Pancreas (tissue), 10 donors: ENCODE data around the gene CLIC1. TPM values are rescaled to one million over a fixed set of nuclear protein-coding genes. Genes with fewer than 3 reads are reported as not detected.

Experiments
- ATAC-seq, 4 donors: fragments of 200-7000 bp; cut with Tn5 transposase; one replicate each; pipeline versions ENCODE4 v1.8.0 to v1.9.1; 2020; ENCODE audit warnings: mild to moderate bottlenecking in 4 of 4, moderate library complexity in 4 of 4
- DNase-seq, 6 donors: peaks; one replicate each; pipeline ENCODE4 v3.0.0-alpha.2; 2020
- FAIRE-seq: peaks from 2 replicates; lab custom pipeline; 2012; peaks lifted over from hg19 to GRCh38; lab: Jason Lieb, UNC
- H3K27ac ChIP-seq, 4 donors: fragments of 200-600 bp; sonication (generic); 1 replicate in 3 of 4; 2 replicates in 1 of 4; pipeline versions ENCODE4 v1.5.0 to v1.8.0; 2020
- H3K27me3 ChIP-seq, 4 donors: fragments of 200-600 bp; one replicate each; pipeline ENCODE4 v1.8.0; 2021
- H3K36me3 ChIP-seq, 3 donors: fragments of 200-600 bp; sonication (generic) in 1 of 3; one replicate each; pipeline versions ENCODE4 v1.5.0 to v1.8.0; 2020 to 2021
- H3K4me1 ChIP-seq, 3 donors: fragments of 200-600 bp; one replicate each; pipeline ENCODE4 v1.8.0; 2021
- H3K4me3 ChIP-seq, 4 donors: fragments of 200-600 bp; sonication (generic) in 2 of 4; one replicate each; pipeline versions ENCODE4 v1.5.0 to v1.8.0; 2020 to 2021
- H3K9me3 ChIP-seq, 4 donors: fragments of 200-600 bp; one replicate each; pipeline ENCODE4 v1.8.0; 2021
- WGBS, 2 donors: extraction: QIAGEN DNeasy Blood & Tissue Kit; methylation state at CpG; one replicate each; pipeline ENCODE4 v1.1.7; 2013; 5-methylcytosine and 5-hydroxymethylcytosine counted together
- intact Hi-C, 3 donors: fragments of 100-400 bp; cut with DNase I; formaldehyde crosslinking; loops; one replicate each; pipeline versions ENCODE4 v1.11.1 to v1.14.2; 2022
- polyA plus RNA-seq, 2 donors: library from polyadenylated mRNA; stranded (reverse); fragments of 200-250 nt; gene quantifications; one replicate each; pipeline ENCODE4 v1.2.3, GENCODE V29; 2013
- total RNA-seq, 6 donors: library from RNA; stranded (reverse); fragmentation: NEBNext Ultra II Directional in 4 of 6; extraction: Animal tissue kit (Norgen Biotek cat#: 25700) in 4 of 6; gene quantifications; one replicate each; pipeline versions ENCODE4 v1.2.1 to v1.2.4, GENCODE V29; 2021 to 2023
- TF ChIP-seq, protein P1 (sequence below), 4 donors: fragments of 200-600 bp; sonication (generic) in 3 of 4; IDR thresholded peaks; one replicate each; pipeline versions ENCODE4 v1.5.0 to v1.8.0; 2021; ENCODE audit warnings: antibody characterized with exemption in 4 of 4
- donor health status: healthy with polysubstance abuse.
- donor health status: DM: no; HTN: no; CAD: no; lungs with moderate emphysema.
- donor health status: DM: no; HTN: no; CAD: no.
- donor health status: control.
- donor health status: control.
- donor health status: Bipolar disorder and iron deficiency.
- donor health status: DM: yes; HTN: yes; CAD: no.
- donor health status: DM: no; HTN: no; CAD: no.
- donor health status: DM: no; HTN: no; CAD: no.
- donor health status: DM: yes; HTN: yes; CAD: no.

CLIC1 gene
- total and polyA plus RNA-seq, 8 donors: 61.0 to 154 (median 87.6) TPM

- Histone ChIP-seq H3K4me3 (no peak overlapping the region), H3K4me1 (no peaks in the 10 kb centered on the region), H3K36me3 (peaks cover 6 to 17% (median 16%) of the 10 kb centered on the region in 3 donors), H3K27me3 (no peaks in the 10 kb centered on the region), H3K9me3 (no peaks in the 10 kb centered on the region), H3K27ac (no peak overlapping the region)
- 93 to 95% methylated on average over 9 of the region's 9 CpGs for WGBS, 2 donors
- DNase-seq: no peak
- intact Hi-C loops: no loop called here
- no peak for ATAC-seq
- no peak for FAIRE-seq
- TF ChIP-seq, protein P1, sequence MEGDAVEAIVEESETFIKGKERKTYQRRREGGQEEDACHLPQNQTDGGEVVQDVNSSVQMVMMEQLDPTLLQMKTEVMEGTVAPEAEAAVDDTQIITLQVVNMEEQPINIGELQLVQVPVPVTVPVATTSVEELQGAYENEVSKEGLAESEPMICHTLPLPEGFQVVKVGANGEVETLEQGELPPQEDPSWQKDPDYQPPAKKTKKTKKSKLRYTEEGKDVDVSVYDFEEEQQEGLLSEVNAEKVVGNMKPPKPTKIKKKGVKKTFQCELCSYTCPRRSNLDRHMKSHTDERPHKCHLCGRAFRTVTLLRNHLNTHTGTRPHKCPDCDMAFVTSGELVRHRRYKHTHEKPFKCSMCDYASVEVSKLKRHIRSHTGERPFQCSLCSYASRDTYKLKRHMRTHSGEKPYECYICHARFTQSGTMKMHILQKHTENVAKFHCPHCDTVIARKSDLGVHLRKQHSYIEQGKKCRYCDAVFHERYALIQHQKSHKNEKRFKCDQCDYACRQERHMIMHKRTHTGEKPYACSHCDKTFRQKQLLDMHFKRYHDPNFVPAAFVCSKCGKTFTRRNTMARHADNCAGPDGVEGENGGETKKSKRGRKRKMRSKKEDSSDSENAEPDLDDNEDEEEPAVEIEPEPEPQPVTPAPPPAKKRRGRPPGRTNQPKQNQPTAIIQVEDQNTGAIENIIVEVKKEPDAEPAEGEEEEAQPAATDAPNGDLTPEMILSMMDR (IDR thresholded peaks at IDR 0.05): no peak
These were observed 43.4 kb downstream of the CLIC1 start for GRCh38 chr6:31692886-31693285.

DNA sequence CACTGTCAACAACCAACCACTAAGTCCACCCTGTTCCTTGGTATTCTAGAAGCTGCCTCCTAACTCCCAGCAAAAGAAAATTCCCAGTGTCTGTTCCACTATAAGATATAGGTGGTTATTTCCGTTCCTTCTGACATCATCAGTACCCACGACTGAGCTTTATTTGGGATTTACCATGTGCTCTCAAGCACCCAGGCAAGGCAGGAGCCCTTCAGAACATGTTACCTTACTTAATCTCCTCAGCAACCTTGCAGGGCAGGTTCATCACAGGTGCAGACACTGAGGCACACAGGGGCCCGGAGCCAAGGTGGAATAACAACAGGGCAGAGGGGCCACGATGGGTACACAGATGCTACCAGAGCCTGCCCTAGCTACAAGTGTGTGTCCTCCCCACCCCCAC lies 44.0 kb downstream of the CLIC1 start:
- FAIRE-seq: no peak

DNA sequence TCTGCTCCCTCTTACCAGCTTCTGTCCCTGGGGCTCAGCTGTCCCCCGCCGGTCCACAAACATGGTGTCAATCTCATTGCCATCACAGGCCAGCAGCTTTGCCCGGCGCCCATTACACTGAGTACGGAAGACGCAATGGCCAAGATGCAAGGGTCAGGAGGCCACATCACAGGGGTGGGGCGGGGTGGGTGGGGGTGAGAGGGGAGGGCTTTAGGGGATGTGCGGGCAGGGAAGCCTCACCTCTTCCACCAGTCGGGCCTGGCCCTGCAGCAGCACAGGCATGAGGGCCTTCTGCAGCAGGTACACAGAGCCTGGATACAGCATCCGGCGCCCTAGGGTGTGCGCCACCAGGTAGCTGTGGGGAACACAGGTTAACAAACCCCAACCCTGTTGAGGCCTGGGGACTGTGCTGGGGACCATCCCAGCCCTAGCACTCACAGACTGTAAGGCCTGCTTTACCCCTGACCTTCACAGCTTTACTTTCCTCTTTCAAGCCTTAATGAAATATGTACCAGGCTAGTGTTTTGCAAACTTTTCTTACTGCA lies 44.7 kb downstream of the CLIC1 start:
- TF ChIP-seq, protein P1 (IDR thresholded peaks at IDR 0.05): no peak
- DNase-seq (no peak), FAIRE-seq (no peak), ATAC-seq (no peak)
- intact Hi-C loops: no loop called here
- no peaks in the 10 kb centered on the region for H3K4me1 ChIP-seq
- H3K27ac ChIP-seq: no peak overlapping the region
- no peaks in the 10 kb centered on the region for H3K27me3 ChIP-seq
- no peak overlapping the region for H3K4me3 ChIP-seq
- H3K36me3 ChIP-seq: peaks cover 4 to 20% (median 17%) of the 10 kb centered on the region in 3 donors
- WGBS, 2 donors: 93 to 96% methylated on average over 12 of the region's 12 CpGs
- no peaks in the 10 kb centered on the region for H3K9me3 ChIP-seq

More for the DNA sequence above, 44.0 kb downstream of the CLIC1 start:
- no peak for ATAC-seq
- H3K4me1 ChIP-seq: no peaks in the 10 kb centered on the region
- intact Hi-C loops: no loop called here
- no peak for DNase-seq
- no peak overlapping the region for H3K27ac ChIP-seq
- H3K9me3 ChIP-seq: no peaks in the 10 kb centered on the region
- H3K27me3 ChIP-seq: no peaks in the 10 kb centered on the region
- TF ChIP-seq, protein P1 (IDR thresholded peaks at IDR 0.05): no peak
- H3K4me3 ChIP-seq: no peak overlapping the region
- 81 to 86% methylated on average over 4 of the region's 4 CpGs for WGBS, 2 donors
- peaks cover 6 to 20% (median 17%) of the 10 kb centered on the region in 3 donors for H3K36me3 ChIP-seq

- TF ChIP-seq, protein P1 (IDR thresholded peaks at IDR 0.05): no peak
- DNase-seq (no peak), ATAC-seq (no peak), FAIRE-seq (no peak)
- intact Hi-C loops: no loop called here
- H3K36me3 ChIP-seq: peaks cover 0 to 20% (median 17%) of the 10 kb centered on the region in 3 donors
- H3K27me3 ChIP-seq: no peaks in the 10 kb centered on the region
- H3K9me3 ChIP-seq: no peaks in the 10 kb centered on the region
- WGBS, 2 donors: 88 to 91% methylated on average over 6 of the region's 6 CpGs
- no peaks in the 10 kb centered on the region for H3K4me1 ChIP-seq
- no peak overlapping the region for H3K4me3 ChIP-seq
- no peak overlapping the region for H3K27ac ChIP-seq
These were observed 45.3 kb downstream of the CLIC1 start for GRCh38 chr6:31691078-31691463.
